DLD1 (cell line): ENCODE results near the gene FOXC1.

Experiments used
- in situ Hi-C: cut with HindIII; loops from 2 replicates; pipeline ENCODE4 v1.10.0; 2017; ENCODE audit warnings: low sequenced_read_pairs

FOXC1 gene

DNA sequence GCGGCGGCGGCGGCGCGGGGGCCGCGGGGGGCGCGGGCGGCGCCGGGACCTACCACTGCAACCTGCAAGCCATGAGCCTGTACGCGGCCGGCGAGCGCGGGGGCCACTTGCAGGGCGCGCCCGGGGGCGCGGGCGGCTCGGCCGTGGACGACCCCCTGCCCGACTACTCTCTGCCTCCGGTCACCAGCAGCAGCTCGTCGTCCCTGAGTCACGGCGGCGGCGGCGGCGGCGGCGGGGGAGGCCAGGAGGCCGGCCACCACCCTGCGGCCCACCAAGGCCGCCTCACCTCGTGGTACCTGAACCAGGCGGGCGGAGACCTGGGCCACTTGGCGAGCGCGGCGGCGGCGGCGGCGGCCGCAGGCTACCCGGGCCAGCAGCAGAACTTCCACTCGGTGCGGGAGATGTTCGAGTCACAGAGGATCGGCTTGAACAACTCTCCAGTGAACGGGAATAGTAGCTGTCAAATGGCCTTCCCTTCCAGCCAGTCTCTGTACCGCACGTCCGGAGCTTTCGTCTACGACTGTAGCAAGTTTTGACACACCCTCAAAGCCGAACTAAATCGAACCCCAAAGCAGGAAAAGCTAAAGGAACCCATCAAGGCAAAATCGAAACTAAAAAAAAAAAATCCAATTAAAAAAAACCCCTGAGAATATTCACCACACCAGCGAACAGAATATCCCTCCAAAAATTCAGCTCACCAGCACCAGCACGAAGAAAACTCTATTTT, 2.0 kb downstream of the FOXC1 start:
- in situ Hi-C loops = no loop called here

DNA sequence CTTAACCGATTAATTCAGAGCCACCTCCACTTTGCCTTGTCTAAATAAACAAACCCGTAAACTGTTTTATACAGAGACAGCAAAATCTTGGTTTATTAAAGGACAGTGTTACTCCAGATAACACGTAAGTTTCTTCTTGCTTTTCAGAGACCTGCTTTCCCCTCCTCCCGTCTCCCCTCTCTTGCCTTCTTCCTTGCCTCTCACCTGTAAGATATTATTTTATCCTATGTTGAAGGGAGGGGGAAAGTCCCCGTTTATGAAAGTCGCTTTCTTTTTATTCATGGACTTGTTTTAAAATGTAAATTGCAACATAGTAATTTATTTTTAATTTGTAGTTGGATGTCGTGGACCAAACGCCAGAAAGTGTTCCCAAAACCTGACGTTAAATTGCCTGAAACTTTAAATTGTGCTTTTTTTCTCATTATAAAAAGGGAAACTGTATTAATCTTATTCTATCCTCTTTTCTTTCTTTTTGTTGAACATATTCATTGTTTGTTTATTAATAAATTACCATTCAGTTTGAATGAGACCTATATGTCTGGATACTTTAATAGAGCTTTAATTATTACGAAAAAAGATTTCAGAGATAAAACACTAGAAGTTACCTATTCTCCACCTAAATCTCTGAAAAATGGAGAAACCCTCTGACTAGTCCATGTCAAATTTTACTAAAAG, 2.7 kb downstream of the FOXC1 start:
- in situ Hi-C loops = no loop called here

DNA sequence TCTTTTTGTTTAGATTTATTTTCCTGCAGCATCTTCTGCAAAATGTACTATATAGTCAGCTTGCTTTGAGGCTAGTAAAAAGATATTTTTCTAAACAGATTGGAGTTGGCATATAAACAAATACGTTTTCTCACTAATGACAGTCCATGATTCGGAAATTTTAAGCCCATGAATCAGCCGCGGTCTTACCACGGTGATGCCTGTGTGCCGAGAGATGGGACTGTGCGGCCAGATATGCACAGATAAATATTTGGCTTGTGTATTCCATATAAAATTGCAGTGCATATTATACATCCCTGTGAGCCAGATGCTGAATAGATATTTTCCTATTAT, 3.2 kb downstream of the FOXC1 start:
- in situ Hi-C loops = no loop called here

DNA sequence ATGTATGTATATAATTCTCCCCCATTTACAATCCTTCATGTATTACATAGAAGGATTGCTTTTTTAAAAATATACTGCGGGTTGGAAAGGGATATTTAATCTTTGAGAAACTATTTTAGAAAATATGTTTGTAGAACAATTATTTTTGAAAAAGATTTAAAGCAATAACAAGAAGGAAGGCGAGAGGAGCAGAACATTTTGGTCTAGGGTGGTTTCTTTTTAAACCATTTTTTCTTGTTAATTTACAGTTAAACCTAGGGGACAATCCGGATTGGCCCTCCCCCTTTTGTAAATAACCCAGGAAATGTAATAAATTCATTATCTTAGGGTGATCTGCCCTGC, 3.6 kb downstream of the FOXC1 start:
- in situ Hi-C loops = no loop called here

DNA sequence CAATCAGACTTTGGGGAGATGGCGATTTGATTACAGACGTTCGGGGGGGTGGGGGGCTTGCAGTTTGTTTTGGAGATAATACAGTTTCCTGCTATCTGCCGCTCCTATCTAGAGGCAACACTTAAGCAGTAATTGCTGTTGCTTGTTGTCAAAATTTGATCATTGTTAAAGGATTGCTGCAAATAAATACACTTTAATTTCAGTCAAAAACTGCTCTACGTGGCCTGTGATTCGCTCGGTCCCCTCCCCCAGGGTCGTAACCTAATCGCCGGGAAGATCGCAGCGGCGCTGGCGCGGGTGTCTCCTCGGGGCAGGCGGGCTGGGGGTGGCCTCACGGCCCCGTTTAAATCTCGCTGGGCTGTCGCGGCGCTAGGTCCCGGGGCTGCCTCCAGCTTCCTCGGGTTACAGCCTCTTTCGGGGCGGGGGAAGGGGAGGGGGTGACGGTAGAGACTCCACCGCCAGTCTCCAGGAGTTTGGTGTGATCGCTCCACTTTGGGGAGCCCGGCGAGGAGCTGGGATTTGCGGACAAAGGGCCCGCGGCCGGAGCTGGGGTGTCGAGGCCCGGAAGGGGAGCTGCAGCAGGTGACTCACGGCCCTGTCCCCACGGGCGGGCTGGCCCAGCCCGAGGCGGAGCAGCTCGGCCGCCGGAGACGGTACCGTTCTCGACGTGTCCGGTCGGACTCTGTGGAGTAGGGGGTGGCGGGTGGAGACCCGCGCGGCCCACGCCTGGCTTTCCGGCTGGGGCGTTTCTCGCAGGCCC, 4.2 kb downstream of the FOXC1 start:
- in situ Hi-C loops = no loop called here

DNA sequence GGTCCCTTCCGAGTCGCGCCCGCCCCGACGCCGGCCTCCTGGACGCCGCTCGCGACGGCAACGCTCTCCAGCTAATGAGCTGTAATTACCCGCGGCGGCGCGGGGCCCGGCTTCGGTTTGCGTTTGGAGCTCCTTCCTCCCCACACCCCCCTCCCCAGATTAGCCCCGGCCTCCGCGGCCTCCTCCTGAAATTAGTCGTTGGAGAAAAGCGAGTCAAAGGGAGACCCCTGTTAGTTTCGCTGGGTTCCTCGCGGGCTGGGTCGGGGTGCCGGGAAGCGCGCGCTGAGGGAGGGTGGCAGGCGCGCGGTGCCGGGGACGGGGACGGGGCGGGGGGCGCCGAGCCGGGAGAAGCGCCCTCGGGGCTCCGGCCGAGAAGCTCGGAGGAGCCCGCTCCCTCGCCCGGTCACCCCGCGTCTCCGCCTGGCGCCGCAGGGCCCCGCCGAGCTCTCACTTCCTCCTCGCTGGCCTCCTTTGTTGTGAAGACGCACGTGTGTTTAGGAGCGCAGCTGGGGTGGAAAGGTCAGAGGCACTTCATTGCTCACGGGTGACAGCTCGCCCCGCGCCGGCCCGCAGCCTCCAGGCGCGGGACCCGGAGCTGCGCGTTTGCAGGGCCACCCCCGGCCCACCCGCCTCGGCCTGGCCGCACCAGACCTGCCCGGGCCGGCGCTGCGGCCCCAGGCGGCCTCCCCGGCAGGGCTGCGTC, 4.9 kb downstream of the FOXC1 start:
- in situ Hi-C loops = no loop called here

DNA sequence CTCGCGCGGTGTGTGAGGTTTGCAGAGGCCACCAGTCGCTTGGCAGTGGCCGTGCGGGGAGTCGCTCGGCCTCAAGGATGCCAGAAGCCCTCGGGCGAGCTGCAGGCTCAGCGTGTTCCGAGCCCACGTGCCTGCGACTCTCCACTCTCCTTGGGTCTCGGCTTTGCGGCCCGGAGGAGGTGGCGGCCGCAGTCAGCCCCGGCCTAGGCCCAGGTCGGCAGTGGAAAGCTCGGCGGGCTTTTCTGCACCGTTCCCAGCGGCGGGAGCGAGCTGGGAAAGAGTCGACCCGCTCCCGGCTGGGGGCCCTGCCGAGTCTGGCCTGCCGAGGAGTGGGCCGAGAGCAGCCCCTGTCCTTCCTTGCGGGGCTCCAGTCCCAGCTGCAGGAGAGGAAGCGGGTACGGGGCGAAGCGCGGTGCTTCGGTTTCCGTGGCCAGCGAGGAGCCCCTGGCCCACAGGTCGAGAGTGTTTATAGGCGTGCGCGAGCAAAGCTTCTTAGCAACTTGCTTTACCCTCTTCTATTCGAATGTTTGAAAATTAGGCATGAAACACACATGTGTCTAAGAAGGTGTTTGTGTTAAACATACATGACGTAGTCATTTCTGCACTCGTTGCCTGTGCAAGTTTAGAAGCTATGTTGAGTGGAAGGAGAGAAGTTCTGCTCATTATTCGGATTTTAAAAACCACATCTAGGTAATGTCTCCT, 5.6 kb downstream of the FOXC1 start:
- in situ Hi-C loops = no loop called here

DNA sequence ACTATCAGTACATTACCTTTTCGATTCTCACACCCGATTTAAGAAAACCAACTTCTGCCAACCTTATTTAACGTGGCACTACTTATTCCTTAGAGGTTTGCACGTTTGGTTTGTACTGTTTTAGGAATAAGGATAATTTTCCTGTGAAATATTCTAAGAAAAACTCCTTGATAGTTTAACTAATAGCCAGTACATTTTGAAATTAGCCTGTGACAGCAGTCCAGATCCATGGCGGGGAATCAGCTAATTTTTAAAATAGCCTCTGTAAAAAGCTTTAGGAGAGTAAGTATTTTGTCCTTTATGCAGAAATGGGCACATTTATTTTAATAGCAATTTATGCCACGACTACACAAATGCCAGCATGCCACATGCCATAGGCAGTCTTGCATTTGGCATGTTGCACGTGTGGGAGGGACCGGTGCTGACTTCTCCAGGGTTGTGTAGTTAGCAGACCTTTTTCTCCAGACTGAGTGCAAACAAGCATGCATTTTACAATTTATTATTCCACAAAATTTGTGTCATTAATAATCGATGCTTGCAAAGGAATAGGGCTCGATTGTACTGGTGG, 6.2 kb downstream of the FOXC1 start:
- in situ Hi-C loops = no loop called here

DNA sequence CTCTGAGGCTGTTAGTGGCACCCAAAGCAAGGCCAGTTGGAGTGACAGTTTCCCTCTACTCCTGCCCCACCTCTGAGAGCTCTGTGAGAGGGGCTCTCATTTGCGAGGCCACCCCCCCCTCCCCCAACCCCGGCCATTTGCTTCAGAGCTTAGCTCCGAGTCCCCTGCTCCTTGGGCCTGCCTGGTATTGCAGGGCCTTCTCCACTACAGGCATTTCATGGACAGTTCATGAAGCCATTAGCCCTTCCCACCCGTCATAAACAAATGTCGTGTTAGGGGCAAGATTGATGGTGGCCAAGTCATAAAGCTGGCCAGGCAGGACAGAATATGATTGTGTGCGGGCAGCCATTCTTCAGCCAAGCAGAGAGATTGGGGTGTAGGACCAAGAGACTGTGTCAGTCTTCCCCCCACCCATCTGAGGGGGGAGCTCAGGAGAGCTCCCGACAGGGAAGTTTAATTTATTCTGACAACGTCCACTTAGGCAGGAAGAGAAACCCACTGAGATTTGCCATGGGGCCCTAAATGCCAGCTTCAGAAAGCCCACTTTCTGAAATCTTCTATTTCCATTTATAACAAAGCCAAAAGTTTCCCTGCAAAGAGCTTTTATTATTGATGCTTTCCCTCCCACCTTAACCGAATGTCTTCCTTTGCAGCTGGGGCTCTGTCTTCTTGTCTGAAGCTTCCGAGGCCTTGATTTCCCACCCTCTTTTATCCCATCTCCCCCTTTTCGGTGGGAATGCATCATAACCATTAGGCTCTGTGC, 7.2 kb downstream of the FOXC1 start:
- in situ Hi-C loops = no loop called here

DNA sequence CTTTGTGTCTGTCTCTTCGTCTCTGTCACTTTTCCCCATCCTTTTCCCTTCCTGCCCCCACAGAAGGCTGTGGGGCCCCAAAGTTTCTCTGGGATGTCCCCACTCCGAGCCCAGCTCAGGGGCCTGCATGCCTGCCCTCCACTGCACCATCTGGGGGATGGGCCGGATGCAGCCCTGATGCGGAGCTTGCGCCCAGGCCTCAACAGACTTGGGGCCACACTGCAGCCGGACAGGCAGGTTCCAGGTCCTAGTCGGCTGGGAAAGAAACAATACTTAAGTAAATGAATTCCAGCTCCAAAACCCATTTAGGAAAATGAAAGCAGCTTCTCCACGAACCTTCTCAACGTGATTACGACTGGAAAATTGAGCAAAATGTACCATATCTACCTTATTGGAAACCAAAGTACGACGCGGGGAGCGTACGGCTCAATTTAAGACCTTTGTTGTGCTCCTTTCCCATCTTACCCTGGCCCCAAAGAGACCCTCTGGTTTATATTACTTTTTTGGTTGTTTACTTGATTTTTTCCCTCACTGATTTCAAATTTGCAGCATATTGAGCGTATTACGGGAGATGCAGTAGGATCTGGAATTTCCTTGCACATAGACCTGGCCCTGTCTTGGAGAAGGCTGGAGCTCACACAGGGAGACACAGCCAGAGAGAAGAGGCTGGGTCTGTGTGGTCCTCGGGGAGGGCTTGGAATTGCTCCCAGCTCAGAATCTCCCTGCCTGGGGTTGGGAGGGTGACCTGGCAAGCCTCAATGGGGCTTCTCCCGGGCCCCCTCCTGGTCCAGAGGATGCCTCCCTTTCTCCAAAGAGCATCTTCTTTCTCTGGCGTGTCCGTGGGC, 8.0 kb downstream of the FOXC1 start:
- in situ Hi-C loops = no loop called here

DNA sequence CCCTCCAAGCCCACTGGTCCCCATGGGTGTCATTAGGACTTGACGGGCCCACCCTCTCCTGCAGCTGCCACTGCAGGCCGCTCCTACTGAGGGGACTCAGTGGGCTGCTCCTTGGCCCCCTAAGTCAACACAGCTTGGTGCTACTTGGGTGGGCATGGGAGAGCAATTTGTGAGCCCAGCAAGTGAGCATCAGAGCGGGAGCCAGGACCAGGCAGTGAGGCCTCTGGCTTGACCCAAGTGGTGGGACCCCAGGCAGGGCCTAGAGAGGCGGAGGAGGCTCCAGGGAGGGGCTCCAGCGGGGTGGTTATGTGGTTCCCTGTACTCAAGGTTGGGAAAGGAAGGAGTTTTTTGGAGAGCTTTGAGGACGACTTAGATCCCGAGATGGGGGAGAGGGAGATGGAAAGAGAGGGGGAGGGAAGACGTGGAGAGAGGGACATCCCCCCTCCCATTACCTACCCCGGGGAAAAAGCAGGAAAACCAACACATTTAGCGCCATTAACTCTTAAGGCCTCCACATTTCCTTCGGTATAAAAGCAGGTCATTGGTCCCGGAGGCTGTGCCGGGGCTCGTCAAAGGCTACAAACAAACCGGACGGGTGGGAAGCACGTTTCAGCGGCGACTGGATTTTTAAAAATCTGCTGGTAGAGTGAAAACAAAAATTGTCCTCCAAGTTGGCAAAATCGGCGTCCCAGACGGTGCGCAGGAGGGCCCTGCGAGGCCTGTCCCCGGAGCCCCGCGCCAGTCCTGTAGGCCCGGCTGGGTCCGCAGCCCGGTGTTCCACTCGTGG, 8.8 kb downstream of the FOXC1 start:
- in situ Hi-C loops = no loop called here

DNA sequence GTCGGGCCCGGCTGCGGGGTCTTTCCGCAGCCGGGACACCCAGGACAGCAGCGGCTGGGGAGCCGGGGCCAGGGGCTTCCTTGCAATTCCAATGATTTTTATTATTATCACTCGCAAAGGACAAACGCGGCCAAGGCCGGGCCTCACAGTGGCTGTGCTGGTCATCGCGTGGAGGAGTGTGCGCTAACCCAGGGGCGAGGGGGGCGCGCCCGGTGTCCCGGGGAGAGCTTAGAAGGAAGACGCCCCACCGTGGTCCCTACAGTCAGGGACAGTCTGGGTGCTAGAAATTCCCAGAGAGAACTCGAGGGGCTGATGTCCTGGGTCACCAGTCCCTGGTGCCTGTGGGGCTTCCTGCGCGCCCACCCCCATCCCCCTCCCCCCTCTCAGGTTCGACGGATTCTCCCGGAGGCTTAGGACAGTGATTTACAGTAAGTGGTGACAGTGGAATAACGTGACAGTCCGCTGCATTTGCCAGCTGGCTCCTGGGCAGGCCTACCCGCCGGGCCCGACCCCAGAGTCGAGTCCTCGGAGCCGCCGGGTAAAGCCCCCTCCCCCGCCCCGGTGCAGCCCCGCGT, 9.5 kb downstream of the FOXC1 start:
- in situ Hi-C loops = no loop called here

DNA sequence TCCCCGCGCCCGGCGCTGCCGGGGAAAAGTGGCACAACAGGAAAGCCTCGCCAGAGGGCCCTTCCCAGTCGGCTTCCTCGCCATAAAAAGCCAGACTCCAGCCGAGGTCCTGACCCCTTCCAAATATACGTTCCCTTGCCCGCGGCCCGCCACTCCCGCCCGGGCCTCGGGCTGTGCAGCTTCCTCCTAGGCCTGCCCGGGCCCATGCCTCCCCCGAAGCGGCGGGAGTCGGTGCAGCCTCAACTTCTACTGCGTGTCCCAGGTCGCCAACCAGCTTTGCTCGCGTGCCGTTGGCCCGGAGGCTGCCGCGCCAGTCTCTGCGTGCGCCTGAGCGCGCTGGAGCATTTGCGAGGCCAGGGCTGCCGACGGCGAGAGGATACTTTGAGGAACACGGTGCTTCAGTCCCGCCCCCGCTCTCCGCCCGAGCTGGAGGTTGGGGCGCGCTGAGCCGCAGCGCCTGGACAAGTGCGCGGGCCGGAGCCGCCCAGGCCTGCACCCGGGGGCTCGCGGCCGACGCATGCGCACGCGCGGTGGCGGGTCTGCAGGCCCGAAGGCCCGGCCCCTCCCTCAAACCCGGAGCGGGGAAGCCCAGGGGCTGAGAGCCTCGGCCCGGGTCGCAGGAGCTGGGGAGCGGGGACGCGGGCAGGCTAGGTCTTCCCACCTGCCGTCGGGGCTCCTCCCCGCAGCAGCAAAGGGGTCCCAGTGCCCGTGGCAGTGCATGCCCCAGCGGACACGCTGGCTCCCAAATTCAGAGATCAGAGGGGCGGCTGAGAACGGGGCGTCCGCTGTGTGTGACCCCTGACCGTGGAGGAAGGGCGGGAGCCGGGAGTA, 10.2 kb downstream of the FOXC1 start:
- in situ Hi-C loops = no loop called here

DNA sequence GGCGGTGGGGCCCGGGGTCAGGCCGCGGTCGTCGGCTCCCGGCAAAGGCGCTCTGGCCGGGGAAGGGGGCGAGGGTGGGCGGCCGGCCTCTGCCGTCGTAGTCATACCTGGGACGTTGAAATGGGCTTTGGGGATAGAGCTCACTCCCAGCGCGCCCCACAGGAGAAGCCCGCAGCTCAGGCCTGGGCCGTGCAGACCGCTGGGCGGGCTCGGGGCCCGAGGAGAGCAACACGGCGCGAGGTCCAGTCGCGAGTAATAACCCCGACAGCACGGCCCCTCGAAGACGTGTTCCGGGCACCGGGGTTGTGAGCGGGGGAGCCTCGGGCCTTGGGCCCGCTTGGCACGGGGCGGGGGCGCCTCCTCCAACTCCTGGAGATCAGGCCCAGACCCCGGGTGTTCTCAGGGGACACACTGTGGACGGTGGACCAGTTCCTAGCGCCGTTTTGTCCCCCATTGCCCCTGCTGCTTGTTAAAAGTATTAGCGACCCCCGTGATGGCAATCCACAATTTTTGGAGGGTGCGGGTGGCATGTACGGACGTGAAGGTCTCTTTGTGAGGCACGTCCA, 10.9 kb downstream of the FOXC1 start:
- in situ Hi-C loops = no loop called here

DNA sequence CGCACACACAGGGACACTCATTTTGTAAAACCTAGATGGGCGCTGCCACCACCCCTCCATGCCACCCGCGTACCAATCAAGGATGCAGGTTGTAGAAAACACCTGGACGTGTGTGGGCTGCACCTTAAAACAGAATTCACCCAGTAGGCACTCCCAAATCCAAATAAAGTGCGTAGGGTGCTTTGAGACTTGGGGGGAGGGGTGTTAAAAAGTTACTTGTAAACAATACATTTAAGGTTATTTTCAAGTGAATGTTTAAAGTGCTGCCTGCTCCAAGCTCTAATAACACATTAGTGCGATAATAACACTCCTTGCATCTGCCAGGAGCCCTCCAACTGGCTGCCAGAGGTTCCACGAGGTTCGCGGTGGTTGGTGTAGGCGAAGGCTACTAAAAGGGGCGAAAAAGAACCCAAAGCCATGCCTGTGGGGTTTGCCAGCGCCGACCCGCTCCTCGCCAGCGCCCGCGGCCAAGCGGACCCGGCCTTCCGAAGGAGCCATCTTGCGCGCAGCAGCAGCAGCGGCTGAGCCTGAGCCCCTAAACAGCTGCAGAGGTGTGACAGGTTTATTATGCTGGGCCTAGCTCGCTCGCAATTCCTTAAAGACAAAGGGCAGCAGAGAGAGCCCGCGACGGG, 11.5 kb downstream of the FOXC1 start:
- in situ Hi-C loops = no loop called here

DNA sequence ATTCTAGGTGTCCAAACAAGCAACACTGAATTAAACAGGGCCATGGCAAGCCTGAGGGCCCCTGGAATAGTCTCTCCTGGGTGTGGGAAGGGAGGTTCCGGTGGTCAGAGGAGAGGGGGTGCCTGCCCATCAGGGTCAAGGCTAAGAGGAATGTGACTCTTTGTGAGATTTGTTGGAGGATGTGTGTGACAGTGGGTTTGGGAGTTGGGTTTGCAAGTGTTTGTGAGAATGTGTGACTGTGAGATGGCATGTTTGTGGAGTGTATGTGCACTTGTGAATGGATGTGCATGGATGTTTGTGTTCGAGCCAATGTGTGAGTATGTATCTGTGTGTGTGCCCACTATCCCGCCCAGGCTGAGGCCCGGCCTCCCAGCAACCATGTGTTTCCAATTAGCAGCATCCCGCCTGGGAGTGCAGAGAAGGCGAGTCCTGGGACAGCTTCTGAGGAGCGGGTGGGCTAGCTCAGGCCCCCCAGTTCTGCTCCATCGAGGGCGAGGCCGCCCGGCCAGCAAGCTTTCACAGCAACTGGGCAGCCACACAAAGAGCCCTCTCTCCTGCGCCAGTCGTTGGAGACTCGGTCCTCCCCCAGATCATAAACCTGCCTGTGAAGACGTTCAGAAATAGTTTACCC, 12.6 kb downstream of the FOXC1 start:
- in situ Hi-C loops = no loop called here
